B cell (primary cell): ENCODE data around the gene TAF10. TPM values are rescaled to one million over a fixed set of nuclear protein-coding genes. Genes with fewer than 3 reads are reported as not detected.

Experiments
- ATAC-seq: fragments of 200-7000 bp; cut with Tn5 transposase; one replicate; pipeline ENCODE4 v1.10.0; 2021; ENCODE audit warnings: low read depth, mild to moderate bottlenecking, moderate number of reproducible peaks, moderate library complexity
- CTCF ChIA-PET: fragments of 350-600 bp; sonication (Branson Sonifier 250); formaldehyde crosslinking; loops from one replicate; lab custom pipeline; 2021; ENCODE audit warnings: antibody characterized with exemption, inconsistent platforms; lab: Charles Lee
- POLR2A ChIA-PET: fragments of 350-600 bp; sonication (Branson Sonifier 250); formaldehyde crosslinking; loops from one replicate; lab custom pipeline; 2021; ENCODE audit warnings: antibody characterized with exemption; lab: Charles Lee
- DNase-seq: peaks from one replicate; pipeline ENCODE4 v3.0.0; 2013
- H2AFZ ChIP-seq: 2 replicates; pipeline ENCODE4 v1.6.1; 2012; ENCODE audit warnings: mild to moderate bottlenecking, low read depth, low read length; ENCODE audit not compliant: insufficient read depth, poor library complexity, severe bottlenecking
- H3K27ac ChIP-seq, 2 donors: 1 replicate in 1 of 2; 2 replicates in 1 of 2; pipeline ENCODE4 v1.5.1; 2012 to 2013; ENCODE audit warnings: low read length in 2 of 2, mild to moderate bottlenecking in 2 of 2, moderate library complexity in 1 of 2
- H3K27me3 ChIP-seq, 4 experiments: fragments of 200-600 bp in 1 of 4; sonication (generic) in 1 of 4; replicated peaks in 1 of 4; 1 replicate in 2 of 4; 2 replicates in 2 of 4; pipeline versions ENCODE4 v1.6.1 to v1.7.0; 2013 to 2016; ENCODE audit warnings: low read length in 3 of 4, mild to moderate bottlenecking in 2 of 4, mixed read lengths in 1 of 4, moderate library complexity in 1 of 4; ENCODE audit not compliant: insufficient read depth in 4 of 4, control insufficient read depth in 3 of 4; ENCODE audit errors: control extremely low read depth in 1 of 4
- H3K36me3 ChIP-seq, 2 experiments: replicated peaks in 1 of 2; 1 replicate in 1 of 2; 2 replicates in 1 of 2; pipeline versions ENCODE4 v1.6.1 to v1.7.1; 2013; ENCODE audit warnings: low read length in 1 of 2; ENCODE audit not compliant: insufficient read depth in 2 of 2, control insufficient read depth in 1 of 2; ENCODE audit errors: control extremely low read depth in 1 of 2, extremely low read depth in 1 of 2
- H3K4me1 ChIP-seq, 2 donors: fragments of 200-600 bp in 1 of 2; sonication (generic) in 1 of 2; 1 replicate in 1 of 2; 2 replicates in 1 of 2; pipeline versions ENCODE4 v1.5.1 to v1.6.1; 2013 to 2017; ENCODE audit warnings: low read length in 2 of 2; ENCODE audit not compliant: control insufficient read depth in 2 of 2, insufficient read depth in 2 of 2
- H3K4me2 ChIP-seq: replicated peaks from 2 replicates; pipeline ENCODE3; 2012; ENCODE audit warnings: mild to moderate bottlenecking, low read depth, low read length; ENCODE audit not compliant: poor library complexity, severe bottlenecking
- H3K4me3 ChIP-seq, 5 experiments: fragments of 200-600 bp in 1 of 5; sonication (generic) in 1 of 5; 1 replicate in 3 of 5; 2 replicates in 2 of 5; pipeline versions ENCODE4 v1.5.1 to v1.7.0; 2011 to 2016; ENCODE audit warnings: low read length in 4 of 5, mild to moderate bottlenecking in 4 of 5, low read depth in 2 of 5, control low read depth in 1 of 5, moderate library complexity in 1 of 5; ENCODE audit not compliant: insufficient read depth in 1 of 5; ENCODE audit errors: control extremely low read depth in 1 of 5, extremely low read depth in 1 of 5
- H3K79me2 ChIP-seq: fragments of 200-600 bp; sonication (generic); one replicate; pipeline ENCODE4 v1.6.0; 2016; ENCODE audit warnings: low read length; ENCODE audit not compliant: control insufficient read depth, insufficient read depth
- H3K9ac ChIP-seq: fragments of 200-600 bp; sonication (generic); 2 replicates; pipeline ENCODE4 v1.6.1; 2017; ENCODE audit warnings: mild to moderate bottlenecking, low read length, moderate library complexity
- H3K9me3 ChIP-seq, 3 donors: one replicate each; pipeline versions ENCODE4 v1.6.1 to v1.7.1; 2013; ENCODE audit warnings: low read length in 2 of 3; ENCODE audit not compliant: control insufficient read depth in 2 of 3, insufficient read depth in 1 of 3; ENCODE audit errors: control extremely low read depth in 1 of 3
- H4K20me1 ChIP-seq: 2 replicates; pipeline ENCODE4 v1.6.0; 2012; ENCODE audit warnings: mild to moderate bottlenecking, low read length; ENCODE audit not compliant: insufficient read depth, control insufficient read depth, poor library complexity, severe bottlenecking
- H3K27ac Mint-ChIP-seq: one replicate; pipeline ENCODE4 v1.8.0; 2021; ENCODE audit warnings: mixed read lengths
- H3K27me3 Mint-ChIP-seq: one replicate; pipeline ENCODE4 v1.8.0; 2021; ENCODE audit warnings: mixed read lengths
- H3K4me1 Mint-ChIP-seq: one replicate; pipeline ENCODE4 v1.8.0; 2021; ENCODE audit warnings: mixed read lengths
- H3K4me3 Mint-ChIP-seq: one replicate; pipeline ENCODE4 v1.8.0; 2021; ENCODE audit warnings: mixed read lengths
- H3K9me3 Mint-ChIP-seq: one replicate; pipeline ENCODE4 v1.8.0; 2022; ENCODE audit warnings: mixed read lengths; ENCODE audit not compliant: insufficient read depth
- CTCF ChIP-seq: fragments of 200-600 bp; IDR thresholded peaks from one replicate; pipeline ENCODE4 v1.8.0; 2022; ENCODE audit warnings: antibody characterized with exemption, mild to moderate bottlenecking
- EZH2 ChIP-seq: IDR thresholded peaks from 2 replicates; pipeline ENCODE4 v1.6.1; 2012; ENCODE audit warnings: borderline replicate concordance, low read depth, mild to moderate bottlenecking, moderate library complexity, low read length; ENCODE audit not compliant: insufficient read depth, poor library complexity, severe bottlenecking
- WGBS: methylation state at CpG from one replicate; pipeline ENCODE4 v1.1.5; 2013; ENCODE audit warnings: missing lambda C conversion rate; ENCODE audit not compliant: insufficient coverage; 5-methylcytosine and 5-hydroxymethylcytosine counted together
- intact Hi-C: fragments of 100-400 bp; cut with micrococcal nuclease; formaldehyde crosslinking; loops from one replicate; pipeline ENCODE4 v1.10.0; 2022
- polyA plus RNA-seq: library from polyadenylated mRNA; depleted of rRNA; stranded (reverse); fragments of >200 nt; gene quantifications from 2 replicates; pipeline ENCODE4 v1.2.3, GENCODE V29; 2012
- total RNA-seq, 2 donors: library from RNA; stranded (reverse); fragments of 120-200 nt in 1 of 2; gene quantifications; 1 replicate in 1 of 2; 2 replicates in 1 of 2; pipeline versions ENCODE4 v1.2.3 to v1.2.4, GENCODE V29; 2013 to 2022

Gene TAF10
- total and polyA plus RNA-seq, 2 donors (not counting 1 experiment from before 2014, with no cell fraction given), result 114 to 156 TPM

- Histone ChIP-seq H3K9me3 (no peaks in the 10 kb centered on the region), H4K20me1 (peaks cover 5% of the 10 kb centered on the region), H3K4me2 (peak overlapping the region; percentile 71), H3K27me3 (no peaks in the 10 kb centered on the region), H3K27ac (peak overlapping the region; percentile 69 to 99), H3K4me1 (peaks cover 30 to 39% of the 10 kb centered on the region in 2 donors), H2AFZ (peak overlapping the region; percentile 71), H3K79me2 (peaks cover 40% of the 10 kb centered on the region), H3K4me3 (peak overlapping the region; percentile 59 to 88 (median 81)), H3K9ac (peak overlapping the region; percentile 98), H3K36me3 (peaks cover 2 to 66% of the 10 kb centered on the region in 2 experiments)
- Mint-ChIP-seq H3K9me3 (no peaks in the 10 kb centered on the region), H3K4me1 (peaks cover 44% of the 10 kb centered on the region), H3K27ac (peak overlapping the region; percentile 96), H3K4me3 (peak overlapping the region; percentile 95), H3K27me3 (no peaks in the 10 kb centered on the region)
- WGBS, result 11% methylated on average over 29 of the region's 39 CpGs
- ChIA-PET POLR2A (interaction anchor here (0.7 to 2.1 kb wide), 9 partner anchors 7 to 221 kb away, joined by 3 to 19 read pairs (median 7); partner anchors contain the start of genes ARFIP2, ILK, MRPL17 and SMPD1), CTCF (interaction anchor here (0.6 to 4.7 kb wide), 9 partner anchors 7 to 99 kb away, joined by 3 to 33 read pairs (median 6); partner anchors contain the start of genes DCHS1 and MRPL17)
- TF ChIP-seq EZH2 (no peak), CTCF (no peak)
- intact Hi-C loops, result no loop called here
- no peak for ATAC-seq
- DNase-seq, result no peak
Observed at GRCh38 chr11:6611092-6611962, 689 bp downstream of the TAF10 start.

- Histone ChIP-seq H3K27ac (peak overlapping the region in 1 of 2 donors; percentile 99), H3K27me3 (no peaks in the 10 kb centered on the region), H3K4me3 (no peak overlapping the region), H3K36me3 (peaks cover 2 to 60% of the 10 kb centered on the region in 2 experiments), H2AFZ (no peak overlapping the region), H3K4me2 (peak overlapping the region; percentile 71), H3K4me1 (peaks cover 37 to 46% of the 10 kb centered on the region in 2 donors), H3K9me3 (no peaks in the 10 kb centered on the region), H4K20me1 (peaks cover 7% of the 10 kb centered on the region), H3K9ac (no peak overlapping the region), H3K79me2 (peaks cover 41% of the 10 kb centered on the region)
- peak overlapping the region; percentile 77 for H3K27ac Mint-ChIP-seq
- POLR2A ChIA-PET, result no interaction called here
- ATAC-seq, result no peak
- CTCF ChIA-PET, result interaction anchor here (3.2 to 4.7 kb wide), 2 partner anchors 57 to 73 kb away, joined by 23 to 33 read pairs; partner anchors contain the start of gene MRPL17
- intact Hi-C loops, result no loop called here
- peak overlapping the region; percentile 95 for H3K4me3 Mint-ChIP-seq
- TF ChIP-seq CTCF, result no peak
- no peak for TF ChIP-seq EZH2
- H3K9me3 Mint-ChIP-seq, result no peaks in the 10 kb centered on the region
- WGBS, result 100% methylated on average over 3 of the region's 6 CpGs
- H3K27me3 Mint-ChIP-seq, result no peaks in the 10 kb centered on the region
- H3K4me1 Mint-ChIP-seq, result peaks cover 43% of the 10 kb centered on the region
- no peak for DNase-seq
Observed at GRCh38 chr11:6610591-6610990, 1.4 kb downstream of the TAF10 start.
